ENCODE results near the gene DOHH.

DNA sequence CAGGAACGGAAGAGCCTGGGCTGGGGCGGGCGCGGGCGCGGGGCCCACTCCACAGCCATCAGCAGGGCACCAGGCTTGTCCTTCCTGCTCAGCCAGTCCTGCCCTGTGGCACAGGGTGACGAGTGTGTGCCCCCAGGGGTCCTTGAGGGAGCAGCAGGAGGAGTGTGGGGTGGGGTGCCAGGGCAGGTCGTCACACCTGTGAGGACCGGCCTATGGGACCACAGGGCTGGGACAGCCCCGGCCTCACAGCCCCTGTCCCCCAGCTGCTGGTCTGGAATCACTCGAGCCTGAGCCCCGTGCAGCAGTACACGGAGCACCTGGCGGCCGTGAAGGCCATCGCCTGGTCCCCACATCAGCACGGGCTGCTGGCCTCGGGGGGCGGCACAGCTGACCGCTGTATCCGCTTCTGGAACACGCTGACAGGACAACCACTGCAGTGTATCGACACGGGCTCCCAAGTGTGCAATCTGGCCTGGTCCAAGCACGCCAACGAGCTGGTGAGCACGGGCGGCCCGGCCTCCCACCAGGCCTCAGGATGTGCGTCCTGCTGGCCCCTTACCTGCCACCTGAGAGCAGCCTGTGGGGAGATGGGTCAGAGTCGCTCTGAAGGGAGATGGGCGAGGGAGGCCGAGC, 31.8 kb upstream of the DOHH start:
- TF ChIP-seq, protein P1, sequence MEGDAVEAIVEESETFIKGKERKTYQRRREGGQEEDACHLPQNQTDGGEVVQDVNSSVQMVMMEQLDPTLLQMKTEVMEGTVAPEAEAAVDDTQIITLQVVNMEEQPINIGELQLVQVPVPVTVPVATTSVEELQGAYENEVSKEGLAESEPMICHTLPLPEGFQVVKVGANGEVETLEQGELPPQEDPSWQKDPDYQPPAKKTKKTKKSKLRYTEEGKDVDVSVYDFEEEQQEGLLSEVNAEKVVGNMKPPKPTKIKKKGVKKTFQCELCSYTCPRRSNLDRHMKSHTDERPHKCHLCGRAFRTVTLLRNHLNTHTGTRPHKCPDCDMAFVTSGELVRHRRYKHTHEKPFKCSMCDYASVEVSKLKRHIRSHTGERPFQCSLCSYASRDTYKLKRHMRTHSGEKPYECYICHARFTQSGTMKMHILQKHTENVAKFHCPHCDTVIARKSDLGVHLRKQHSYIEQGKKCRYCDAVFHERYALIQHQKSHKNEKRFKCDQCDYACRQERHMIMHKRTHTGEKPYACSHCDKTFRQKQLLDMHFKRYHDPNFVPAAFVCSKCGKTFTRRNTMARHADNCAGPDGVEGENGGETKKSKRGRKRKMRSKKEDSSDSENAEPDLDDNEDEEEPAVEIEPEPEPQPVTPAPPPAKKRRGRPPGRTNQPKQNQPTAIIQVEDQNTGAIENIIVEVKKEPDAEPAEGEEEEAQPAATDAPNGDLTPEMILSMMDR (conservative IDR thresholded peaks at IDR 0.05 in 1 of 2, IDR thresholded peaks at IDR 0.05 in 1 of 2; ENCODE audit: extremely low read depth in 1 of 2, insufficient read depth in 1 of 2, low read depth in 1 of 2, low read length in 2 of 2) = no peak
- TF ChIP-seq EZH2 (IDR thresholded peaks at IDR 0.05; ENCODE audit: borderline replicate concordance, low read length) = no peak
